Stimulated activated CD8-positive, alpha-beta memory T cell treated with anti-CD3 and anti-CD28 coated beads, Interleukin-12 subunit alpha, Interleukin-12 subunit beta, amount 100 ng/mL, for 24 hours (primary cell): Measurements from ENCODE around the gene SGIP1.

Experiments used
- DNase-seq: peaks from one replicate; pipeline ENCODE4 v3.0.0-alpha.2; 2020; ENCODE audit errors: extremely low read depth

The SGIP1 gene

DNA sequence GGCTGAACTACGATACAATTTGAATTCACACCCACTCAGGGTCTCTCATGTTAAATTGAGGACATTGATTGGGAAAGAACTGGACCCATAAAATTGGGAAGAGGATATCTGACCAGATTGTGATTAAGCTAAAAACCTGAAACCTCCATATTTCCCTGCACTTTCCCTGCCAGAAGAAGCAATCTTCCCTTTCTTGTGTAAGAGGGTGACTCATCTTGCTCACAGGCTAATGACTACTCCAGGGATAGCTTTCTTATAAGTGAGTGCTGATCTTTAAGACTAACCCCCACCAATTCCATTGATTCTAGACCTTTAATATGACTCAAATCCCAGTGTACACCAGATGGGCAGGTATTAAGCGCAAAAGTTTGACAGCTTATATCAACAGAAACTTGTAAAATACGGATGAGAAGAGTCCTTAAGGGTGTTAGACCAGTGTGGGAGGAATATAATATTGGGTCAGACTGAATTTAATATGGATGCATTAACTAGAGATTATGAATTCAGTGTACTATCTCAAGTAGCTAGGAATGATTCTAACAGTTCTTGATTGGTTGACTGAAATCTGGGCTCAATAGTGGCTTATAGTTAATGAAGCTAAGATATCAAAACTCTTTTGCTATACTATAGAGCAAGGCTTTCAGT, 12.1 kb upstream of the SGIP1 start:
- no peak for DNase-seq

DNA sequence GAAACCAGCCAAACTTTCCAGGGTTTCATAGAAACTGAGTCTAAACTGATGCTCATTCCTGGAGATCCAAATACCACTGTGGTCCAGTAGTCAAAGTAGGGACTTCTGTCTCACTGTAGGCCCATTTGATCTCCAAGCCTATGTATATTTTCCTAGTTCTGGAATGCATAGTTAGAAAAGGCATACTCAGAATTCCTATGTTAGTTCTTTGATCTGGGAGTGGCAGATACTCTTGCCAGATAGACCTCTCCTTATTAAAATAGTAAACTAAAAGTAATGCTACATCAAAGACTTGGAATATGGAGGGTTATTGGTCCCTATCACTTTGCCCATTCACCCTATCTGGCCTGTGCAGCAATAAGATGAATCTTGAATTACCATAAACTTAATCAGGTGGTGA, 10.4 kb upstream of the SGIP1 start:
- DNase-seq: no peak

DNA sequence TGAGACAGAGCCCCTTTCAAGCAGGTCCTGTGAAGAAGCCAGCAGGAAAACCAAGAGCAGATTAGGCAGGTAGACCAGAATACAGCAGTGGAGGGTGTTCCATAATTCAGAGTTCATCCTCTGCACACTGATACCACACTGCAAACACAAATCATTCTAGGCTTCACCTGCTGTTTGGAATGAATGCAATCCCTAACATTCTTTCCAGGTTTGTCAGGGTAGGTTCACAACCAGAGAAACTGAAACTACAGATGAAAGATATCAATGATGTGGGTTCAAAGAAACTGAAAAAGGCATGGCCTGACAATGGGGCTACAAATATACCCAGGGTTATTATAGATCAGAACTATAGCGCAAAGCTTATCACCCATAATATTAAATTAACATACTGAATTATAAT, 8.9 kb upstream of the SGIP1 start:
- no peak for DNase-seq

DNA sequence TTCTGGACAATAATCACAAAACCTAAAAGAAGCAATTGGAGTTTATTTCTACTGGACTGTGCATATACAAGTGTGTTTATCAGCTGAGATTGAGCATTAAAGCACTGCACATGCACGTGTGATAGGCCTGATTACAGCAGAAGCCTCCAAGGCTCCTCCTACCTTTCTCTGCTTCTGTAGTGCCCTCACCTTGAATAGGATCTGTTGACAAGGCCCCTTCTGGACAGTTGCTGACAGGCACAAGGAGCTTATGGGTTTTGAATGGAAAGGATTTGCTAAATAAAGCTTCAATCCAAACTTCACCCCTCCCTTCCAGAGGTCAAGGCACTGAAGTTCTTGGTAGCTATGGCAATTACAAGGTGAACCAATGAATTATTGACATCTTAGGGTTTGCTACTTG, 7.9 kb upstream of the SGIP1 start:
- DNase-seq: no peak

DNA sequence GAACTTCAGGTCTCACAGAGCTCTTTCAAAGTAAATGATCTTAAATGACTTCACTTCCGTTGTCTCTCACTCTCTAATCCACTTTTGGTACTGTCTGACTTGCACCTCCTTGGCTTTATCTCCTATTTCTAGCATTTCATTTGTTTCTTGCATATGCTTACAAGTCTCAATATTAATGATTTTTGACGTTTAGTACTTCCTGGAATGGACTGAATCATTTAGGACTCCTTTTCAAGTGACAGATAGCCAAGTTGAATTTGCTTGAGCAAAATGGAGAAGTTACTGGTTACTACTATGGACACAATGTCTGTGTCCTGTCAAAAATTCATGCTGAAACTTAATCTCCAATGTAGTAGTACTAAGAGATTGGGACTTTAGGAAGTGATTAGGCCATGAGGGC, 7.0 kb upstream of the SGIP1 start:
- no peak for DNase-seq

DNA sequence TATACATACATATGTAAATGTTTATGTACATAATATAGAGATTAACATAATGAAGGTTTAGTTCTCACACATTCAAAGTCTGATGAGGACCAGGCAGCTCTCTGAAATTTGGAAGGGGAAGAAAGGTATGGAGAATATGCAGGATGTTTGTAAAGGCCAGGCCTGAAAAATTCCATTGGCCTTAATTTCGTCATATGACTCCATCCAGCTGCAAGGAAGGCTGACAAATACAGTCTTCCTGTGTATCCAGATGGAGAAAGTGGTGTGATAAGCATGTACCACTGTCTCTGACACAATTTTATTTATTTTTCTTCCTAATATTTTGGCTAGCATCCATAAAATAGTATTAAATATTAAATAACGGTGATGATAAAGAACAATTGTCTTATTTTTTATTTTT, 6.3 kb upstream of the SGIP1 start:
- DNase-seq: no peak

DNA sequence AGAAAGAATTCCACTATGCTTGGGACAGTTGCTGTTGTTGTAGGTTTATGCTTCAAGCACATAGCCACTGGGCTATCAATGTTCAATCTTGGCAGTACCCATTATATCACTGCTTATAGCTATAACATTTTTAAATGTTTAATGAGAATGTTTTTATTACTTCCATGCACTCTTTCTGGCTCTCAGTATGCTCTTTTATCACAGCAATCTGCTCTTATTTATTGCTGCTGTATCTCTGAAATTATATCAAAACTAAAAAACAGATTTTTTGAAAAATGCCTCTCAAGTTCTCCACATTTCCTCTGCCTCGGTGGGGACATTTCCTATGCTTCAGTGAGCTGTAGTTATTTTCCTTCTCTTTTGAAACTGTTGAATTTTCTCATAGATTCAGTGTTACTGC, 5.4 kb upstream of the SGIP1 start:
- no peak for DNase-seq

DNA sequence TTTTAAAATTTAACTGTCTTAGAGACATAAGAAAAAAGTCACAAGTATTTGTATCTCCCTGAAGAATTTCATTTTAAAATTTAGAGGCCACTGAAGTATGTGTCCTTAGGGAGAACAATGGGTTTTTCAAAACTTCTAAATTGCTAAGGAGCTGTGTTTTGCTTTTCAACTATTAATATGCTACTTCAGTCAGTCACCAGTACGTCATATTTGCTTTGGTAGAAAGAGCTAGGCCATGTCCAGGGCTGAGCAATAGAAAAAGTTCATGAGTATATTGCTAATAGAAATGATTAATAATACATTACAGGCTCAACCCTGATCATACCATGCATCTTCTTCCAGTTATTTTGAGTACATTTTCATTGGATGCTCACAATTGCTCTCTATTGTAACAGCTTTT, 1.7 kb upstream of the SGIP1 start:
- DNase-seq: no peak

DNA sequence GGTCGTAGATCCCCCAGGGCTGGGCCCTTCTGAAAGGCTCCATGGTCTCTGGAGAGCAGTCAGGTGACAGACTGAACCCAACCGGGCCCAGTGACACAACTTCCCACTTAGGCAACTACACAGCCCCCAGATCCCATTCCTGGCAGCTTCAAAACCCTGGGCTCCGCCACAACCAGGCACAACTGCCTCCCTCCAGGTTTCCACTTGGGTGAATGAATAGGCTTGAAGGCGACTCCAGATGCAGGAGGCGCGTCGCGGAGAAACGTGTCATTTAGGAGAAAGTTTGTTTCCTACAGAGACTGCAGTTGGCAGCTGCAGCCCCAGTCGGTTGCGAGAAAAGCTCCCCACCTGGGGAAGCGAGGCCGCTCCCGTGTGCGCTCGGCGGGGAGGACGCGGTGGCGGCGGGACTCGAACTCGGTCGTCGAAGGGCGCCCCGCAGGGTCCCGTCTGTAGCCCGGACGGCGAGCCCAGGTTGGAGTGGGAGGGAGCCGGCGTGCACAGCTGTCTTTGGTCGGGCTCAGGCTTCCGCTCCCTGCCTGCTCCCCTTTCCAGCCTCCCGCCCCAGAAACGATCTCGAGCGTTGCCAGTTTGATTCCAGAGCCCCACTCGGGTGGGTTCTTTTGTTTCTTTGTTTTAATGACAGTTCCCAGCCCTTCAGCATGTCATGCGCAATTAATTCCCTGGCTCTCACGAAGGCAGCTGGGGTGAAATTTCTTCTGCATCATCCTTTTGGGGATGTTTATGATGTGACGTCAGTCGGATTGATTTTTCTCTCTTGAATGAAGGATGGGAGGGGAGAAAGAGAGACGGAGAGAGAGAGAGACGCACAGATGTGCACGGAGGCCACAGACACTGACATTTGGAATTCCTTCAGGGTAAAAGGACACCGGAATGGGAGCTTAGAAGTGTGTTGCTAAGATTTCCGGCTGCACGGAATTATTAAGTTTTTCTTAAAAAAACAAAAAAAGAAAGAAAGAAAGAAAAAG, 862 bp upstream of the SGIP1 start:
- DNase-seq: no peak

DNA sequence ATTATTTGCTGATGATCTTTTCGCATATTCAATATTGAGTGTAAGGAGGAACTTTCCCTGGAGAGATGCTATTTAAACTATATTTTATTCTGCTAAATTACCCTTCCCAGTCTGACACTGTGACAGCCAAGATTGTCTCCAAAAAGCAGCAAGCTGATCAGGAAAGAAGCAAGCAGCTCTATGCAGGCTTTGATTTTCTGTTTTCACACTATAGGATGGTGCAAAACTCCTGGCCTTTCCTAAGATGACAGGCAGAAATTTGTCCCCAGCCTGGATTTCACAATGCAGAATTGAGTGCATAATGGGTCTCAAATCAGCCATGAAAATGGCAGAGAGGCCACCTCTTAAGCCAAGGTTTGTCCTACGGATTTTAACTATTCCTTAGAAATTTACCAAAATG, 1.1 kb downstream of the SGIP1 start:
- no peak for DNase-seq

DNA sequence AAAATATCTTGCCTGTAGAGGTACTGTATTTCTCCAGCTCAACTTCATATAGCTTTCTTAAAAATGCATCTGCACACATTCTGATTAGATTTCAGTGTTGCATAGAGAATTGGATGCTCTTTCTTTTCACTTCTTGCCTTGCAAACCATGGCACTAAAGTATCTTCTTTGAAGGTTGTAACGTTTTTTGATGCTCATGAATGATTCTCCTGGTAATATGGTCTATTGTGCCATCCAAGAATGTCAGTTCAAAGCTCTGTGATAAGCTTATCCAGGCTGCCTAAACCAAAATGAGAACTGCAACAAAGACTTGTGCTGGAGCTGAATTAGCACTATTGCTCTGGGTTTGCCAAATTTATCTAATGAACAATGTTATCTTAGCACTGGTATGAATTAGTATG, 1.9 kb downstream of the SGIP1 start:
- no peak for DNase-seq

DNA sequence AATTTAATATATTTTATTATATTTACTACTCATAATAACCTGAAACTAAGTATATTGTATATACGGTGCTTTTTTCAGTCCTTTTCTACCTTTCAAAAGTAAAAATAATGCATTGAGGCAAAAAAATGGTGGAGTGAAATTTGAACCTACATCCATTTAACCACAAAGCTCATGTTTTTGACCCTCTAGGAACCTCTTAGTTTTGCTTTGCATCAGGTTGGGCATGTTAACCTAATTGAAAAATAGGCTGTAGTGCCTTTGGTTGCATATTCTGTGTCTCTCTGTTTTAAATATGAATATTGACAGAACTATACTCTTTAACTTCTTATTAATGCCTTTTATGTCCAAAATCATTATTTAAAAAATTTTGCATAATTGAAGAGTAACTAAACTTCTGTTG, 3.8 kb downstream of the SGIP1 start:
- no peak for DNase-seq

DNA sequence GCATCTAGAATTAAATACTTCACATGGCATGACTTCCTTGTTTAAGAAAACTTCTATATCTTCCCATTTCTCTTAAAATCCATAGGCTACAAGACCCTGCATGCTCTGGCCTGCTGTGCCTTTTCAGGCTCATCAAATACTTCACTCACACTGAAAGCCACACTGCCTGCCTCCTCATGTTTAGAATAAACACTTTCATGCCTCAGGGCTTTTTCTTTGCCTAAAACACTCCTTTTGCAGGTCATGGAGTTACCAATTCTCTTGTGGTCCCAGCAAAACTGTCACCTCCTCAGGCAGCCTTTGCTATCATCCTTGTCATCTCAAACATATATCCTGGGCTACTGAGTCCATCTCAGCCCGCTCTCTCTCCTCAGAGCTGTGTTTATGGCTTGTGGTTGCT, 5.5 kb downstream of the SGIP1 start:
- no peak for DNase-seq

DNA sequence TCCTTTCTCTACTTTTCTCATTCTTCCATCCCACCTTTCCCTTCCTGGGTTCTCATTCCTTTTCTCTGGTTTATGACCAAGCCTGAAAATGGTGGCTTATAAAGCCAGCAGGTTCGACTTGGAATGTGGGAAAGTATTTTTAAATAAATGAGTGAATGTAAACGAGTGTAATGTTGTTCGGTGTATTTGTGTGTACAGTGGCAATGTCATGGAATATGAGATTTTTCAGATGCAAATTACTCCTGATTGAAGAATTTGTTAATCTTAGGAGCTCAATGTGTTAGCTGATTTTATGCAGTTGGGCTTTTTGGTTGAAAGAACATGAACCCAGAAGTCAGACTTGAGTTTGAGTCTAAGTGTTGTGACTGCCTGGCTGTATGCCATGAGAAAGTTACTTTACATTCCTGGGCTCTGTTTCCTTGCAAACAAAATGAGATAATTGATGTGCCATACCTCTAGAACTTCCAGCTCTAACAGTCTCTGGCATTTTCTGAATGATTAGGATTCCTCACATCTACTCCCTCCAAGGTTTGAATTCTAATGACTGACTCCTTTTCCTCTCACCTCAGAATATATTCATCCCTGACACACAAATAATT, 6.6 kb downstream of the SGIP1 start:
- DNase-seq: no peak

DNA sequence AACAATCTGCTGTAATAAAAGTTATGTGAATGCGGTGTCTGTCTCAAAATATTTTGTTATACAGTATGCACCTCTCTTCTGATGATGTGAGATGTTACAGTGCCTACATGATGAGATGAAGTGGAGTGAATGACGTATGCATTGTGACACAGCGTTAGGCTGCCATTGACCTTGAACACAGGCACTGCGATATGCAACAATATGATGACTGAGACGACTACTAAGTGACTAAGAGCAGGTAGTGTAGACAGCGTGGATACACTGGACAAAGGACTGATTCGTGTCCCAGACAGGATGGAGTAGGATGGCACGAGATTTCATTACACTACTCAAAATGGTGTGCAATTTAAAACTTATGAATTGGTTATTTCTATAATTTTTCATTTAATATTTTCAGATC, 8.4 kb downstream of the SGIP1 start:
- DNase-seq: no peak

DNA sequence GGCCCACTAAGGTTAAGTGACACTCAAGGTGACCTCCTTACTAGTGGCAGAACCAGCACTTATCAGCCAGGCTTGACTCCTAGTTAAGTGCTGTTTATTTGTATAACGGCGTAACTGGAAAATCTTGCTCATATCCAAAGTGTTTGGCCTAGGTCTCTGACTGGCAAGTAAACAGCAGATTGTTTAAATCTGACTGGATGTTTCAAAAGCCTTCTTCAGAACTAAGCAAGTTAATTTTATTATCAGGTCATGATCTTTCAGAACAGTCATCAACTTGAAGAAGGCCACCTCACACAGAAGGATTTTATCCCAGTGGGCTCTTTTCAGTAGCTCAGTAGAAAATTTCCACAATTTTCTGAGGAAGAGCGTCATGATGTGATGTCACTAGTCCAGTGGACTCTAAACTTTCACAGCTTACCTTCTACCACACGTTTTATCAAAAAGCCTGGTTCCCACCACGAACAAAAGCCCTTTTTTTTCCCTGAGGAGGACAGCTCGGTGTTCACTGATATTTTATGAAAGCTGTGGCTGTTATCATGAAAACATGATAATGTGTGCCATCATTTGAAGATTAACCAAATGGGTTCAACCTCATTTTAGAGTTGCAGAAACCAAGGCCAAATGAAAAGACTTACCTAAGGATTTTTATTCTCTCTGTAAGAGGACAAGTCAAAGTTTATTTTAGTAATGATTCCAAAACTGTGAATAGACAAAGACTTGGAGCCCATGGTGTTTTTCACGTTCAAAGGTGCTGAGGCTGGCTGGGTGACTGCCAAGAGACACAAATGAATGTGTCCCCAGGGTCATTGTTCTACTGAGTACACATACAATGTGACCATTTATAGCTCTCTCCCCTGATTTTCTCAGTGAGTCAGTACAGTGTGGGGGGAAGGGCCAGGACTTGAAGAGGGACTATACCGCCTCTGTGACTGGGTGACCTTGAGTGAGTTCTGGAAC, 9.1 kb downstream of the SGIP1 start:
- no peak for DNase-seq

DNA sequence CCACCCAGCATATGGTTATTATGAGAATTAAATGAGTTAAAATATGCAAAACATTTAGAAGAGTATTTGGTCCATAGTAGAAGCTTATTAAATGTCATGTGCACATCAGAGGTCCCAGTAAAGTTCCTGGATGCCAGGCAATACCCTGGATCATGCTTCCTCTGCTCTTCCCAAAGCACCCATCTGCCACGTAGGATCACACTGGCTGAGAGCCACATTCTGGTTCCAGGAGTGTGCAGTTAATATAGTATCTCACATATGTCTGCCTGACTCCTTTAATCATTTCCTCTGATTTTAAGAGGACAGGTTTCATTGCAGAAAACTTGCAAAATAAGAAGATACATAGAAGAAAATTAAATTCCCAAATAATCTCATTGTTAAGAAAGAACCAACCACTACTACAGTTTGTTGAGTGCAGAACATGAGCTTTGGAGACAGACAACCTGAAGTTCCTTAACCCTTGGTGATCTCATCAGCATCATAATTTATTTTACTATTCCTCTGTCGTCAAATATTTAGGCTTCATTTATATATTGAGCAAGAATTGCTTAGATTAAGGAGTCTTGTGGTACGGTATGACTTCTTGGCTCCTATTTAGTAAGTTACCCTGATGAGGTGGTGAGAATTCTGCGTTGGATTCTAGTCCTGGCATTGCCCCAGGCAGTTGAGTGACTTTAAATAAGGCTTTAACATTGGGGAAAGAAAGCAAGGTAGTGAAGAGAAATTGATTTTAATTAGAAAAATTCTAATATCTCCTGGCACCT, 12.3 kb downstream of the SGIP1 start:
- DNase-seq: no peak

DNA sequence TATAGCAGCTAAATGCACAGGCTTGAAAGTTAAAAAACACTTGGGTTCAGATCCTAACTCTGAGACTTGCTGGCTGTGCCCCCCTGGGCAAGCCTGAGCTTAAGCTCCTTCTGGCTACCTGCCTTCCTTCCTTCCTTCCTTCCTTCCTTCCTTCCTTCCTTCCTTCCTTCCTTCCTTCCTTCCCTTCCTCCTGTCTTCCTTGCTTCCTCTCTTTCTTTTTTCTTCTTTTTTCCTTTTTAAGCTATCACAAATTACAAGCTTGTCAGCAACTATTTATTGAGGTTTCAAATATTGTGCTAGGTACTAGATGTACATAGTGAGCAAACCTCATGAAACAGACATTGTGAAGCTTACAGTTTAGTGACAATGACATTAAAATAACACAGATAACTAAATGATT, 15.1 kb downstream of the SGIP1 start:
- no peak for DNase-seq

DNA sequence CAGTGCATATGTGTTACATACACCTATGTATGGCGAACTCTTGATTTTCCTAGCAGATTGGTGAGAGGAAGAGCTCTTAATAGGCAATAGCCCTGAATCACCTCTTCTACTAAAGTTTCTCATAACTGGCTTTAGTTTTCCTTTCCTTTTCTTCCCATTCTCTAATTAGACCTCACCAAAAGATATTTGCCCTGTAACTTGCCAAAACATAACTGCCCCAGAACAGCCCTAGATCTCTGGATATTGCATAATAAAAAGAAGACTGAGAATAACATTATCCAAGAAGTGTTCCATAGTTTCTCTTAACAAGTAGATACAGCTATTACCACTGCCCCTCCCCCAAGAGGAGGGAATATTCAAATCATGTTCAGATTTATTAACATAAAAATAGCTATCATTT, 16.3 kb downstream of the SGIP1 start:
- no peak for DNase-seq

DNA sequence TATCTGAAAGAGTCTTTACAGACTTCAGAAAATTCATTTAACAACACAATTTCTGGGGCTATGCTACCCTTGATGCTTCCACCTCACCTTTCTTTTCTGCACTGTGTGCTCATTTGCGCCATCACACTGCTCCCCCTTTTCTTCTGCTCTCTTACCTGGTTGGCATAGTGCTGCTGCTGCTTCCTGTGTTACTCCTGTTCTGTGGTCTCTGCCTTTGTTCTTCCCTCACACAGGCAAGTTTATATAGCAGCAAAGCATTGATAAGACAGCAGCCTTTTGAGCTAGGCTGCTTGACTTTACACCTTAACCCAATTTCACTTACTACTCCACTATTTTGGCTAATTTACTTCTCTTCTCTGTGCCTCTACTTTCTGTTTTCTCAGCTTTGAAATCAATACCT, 18.3 kb downstream of the SGIP1 start:
- DNase-seq: no peak

DNA sequence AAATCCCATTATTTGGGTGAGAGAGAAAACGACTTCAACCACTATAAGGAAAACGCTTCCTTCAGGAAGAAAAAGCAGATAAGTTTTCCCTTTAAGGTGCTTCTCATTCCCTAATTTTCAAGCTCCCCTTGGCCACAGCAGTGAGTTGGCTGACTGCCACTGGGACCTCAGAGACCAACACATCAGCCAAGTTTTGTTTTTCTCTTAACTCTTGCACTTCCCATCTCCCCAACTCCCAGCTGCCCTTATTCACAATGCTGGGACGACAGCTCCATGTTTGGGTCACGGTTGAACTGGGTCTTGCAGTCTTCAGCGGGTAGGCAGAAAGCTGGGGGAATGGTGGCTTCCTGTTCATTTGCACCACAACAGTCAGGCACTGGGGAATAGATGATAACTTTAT, 18.9 kb downstream of the SGIP1 start:
- DNase-seq: no peak
